Right lung (tissue), 5 donors: ENCODE measurements around the gene RBM8A. TPM values are rescaled to one million over a fixed set of nuclear protein-coding genes. Genes with fewer than 3 reads are reported as not detected.

Source experiments
- DNase-seq, 2 donors: peaks; one replicate each; pipeline ENCODE4 v3.0.0-alpha.2; 2013
- polyA plus RNA-seq, 5 donors: library from polyadenylated mRNA; unstranded; fragments of 120-200 nt; gene quantifications; one replicate each; pipeline versions ENCODE4 v1.2.1 to v1.2.3, GENCODE V29; 2013; ENCODE audit warnings: inconsistent platforms in 1 of 5, low replicate concordance in 1 of 5; ENCODE audit not compliant: insufficient read length in 5 of 5, insufficient read depth in 1 of 5

Gene RBM8A
- polyA plus RNA-seq, 5 donors: 183 to 197 (median 186) TPM

- peak; percentile 59 to 67 for DNase-seq
Measured at GRCh38 chr1:145885738-145886287, 41.5 kb downstream of the RBM8A start, which contains the start of gene ANKRD35. TSS of gene ANKRD35 (minus strand) at chr1:145885866. CDS start at chr1:145885758, 108 bp downstream.

GRCh38 chr1:145884675-145885074, 42.6 kb downstream of the RBM8A start:
- no peak for DNase-seq

GRCh38 chr1:145879775-145880174, 47.5 kb downstream of the RBM8A start:
- DNase-seq: no peak

- DNase-seq: no peak
Measured at GRCh38 chr1:145878724-145879123, 48.6 kb downstream of the RBM8A start.

- no peak for DNase-seq
Measured at GRCh38 chr1:145877923-145878486, 49.3 kb downstream of the RBM8A start.

- DNase-seq: no peak
Measured at GRCh38 chr1:145874646-145875045, 52.6 kb downstream of the RBM8A start.

- DNase-seq: peak; percentile 60 to 68
Measured at GRCh38 chr1:145871994-145872924, 55.0 kb downstream of the RBM8A start.

Other genes starting within 250 kb of the RBM8A start
- gene PDZK1, start 220.1 kb downstream of the RBM8A start, polyA plus RNA-seq: 1 to 10 TPM; 1.3 to 2.9 (median 2.5) TPM
- 1 to 10 TPM; 1.5 to 3.3 (median 2.2) TPM for gene CD160, start 208.0 kb downstream of the RBM8A start, polyA plus RNA-seq
- gene RNF115, start 103.4 kb downstream of the RBM8A start, polyA plus RNA-seq: 10 to 100 TPM; 13.8 to 19.9 (median 18.1) TPM
- gene POLR3C, start 103.3 kb downstream of the RBM8A start, polyA plus RNA-seq: 10 to 100 TPM; 28.5 to 37.7 (median 35.9) TPM
- gene NUDT17, start 81.9 kb downstream of the RBM8A start, polyA plus RNA-seq: 10 to 100 TPM in 3 of 5 donors, 1 to 10 TPM in 2; 8.7 to 11.7 (median 10.5) TPM
- 10 to 100 TPM; 60.7 to 87.1 (median 79.4) TPM for gene PIAS3, start 68.4 kb downstream of the RBM8A start, polyA plus RNA-seq
- gene ANKRD35, start 41.6 kb downstream of the RBM8A start, polyA plus RNA-seq: 1 to 10 TPM; 3.7 to 5.5 (median 4.3) TPM
- 1 to 10 TPM; 2.5 to 4.1 (median 2.9) TPM for gene ITGA10, start 17.4 kb downstream of the RBM8A start, polyA plus RNA-seq
- gene PEX11B, start 8.8 kb downstream of the RBM8A start, polyA plus RNA-seq: 10 to 100 TPM; 48.6 to 52.8 (median 50.1) TPM
- gene LIX1L, start 30.5 kb upstream of the RBM8A start, polyA plus RNA-seq: 10 to 100 TPM; 36.4 to 45.1 (median 43.7) TPM
- gene ANKRD34A, start 37.1 kb upstream of the RBM8A start, polyA plus RNA-seq: 1 to 10 TPM in 2 of 5 donors, under 1 TPM in 3; 0.68 to 1.5 (median 0.90) TPM
- 10 to 100 TPM; 42.3 to 54.6 (median 45.7) TPM for gene POLR3GL, start 37.2 kb upstream of the RBM8A start, polyA plus RNA-seq
- gene TXNIP, start 69.1 kb upstream of the RBM8A start, polyA plus RNA-seq: 100 to 1,000 TPM; 298 to 564 (median 375) TPM
- 1 to 10 TPM in 1 of 5 donors, under 1 TPM in 2, not detected in 2; 0.39 to 7.1 (median 0.77) TPM for gene HJV, start 94.3 kb upstream of the RBM8A start, polyA plus RNA-seq
- gene NBPF10, start 217.3 kb upstream of the RBM8A start, polyA plus RNA-seq: 1 to 10 TPM; 1.3 to 2.1 (median 2.0) TPM